Bronchial epithelial cell (primary cell): ENCODE data around the gene FHOD3. TPM values are rescaled to one million over a fixed set of nuclear protein-coding genes. Genes with fewer than 3 reads are reported as not detected.
A peak's percentile ranks its signal among the peaks of the same experiment; 100 is the strongest.

Source experiments
- DNase-seq: peaks from one replicate; pipeline ENCODE4 v3.0.0-alpha.2; 2010; ENCODE audit warnings: low read depth
- FAIRE-seq: peaks from 2 replicates; lab custom pipeline; 2011; peaks lifted over from hg19 to GRCh38; lab: Jason Lieb, UNC
- H3K27me3 ChIP-seq: 2 replicates; pipeline ENCODE4 v1.5.1; 2011; ENCODE audit warnings: low read length; ENCODE audit not compliant: control insufficient read depth, insufficient read depth
- H3K36me3 ChIP-seq: 2 replicates; pipeline ENCODE4 v1.5.1; 2011; ENCODE audit warnings: low read length; ENCODE audit not compliant: control insufficient read depth, insufficient read depth
- H3K4me3 ChIP-seq: 2 replicates; pipeline ENCODE4 v1.5.1; 2011; ENCODE audit warnings: mild to moderate bottlenecking, low read depth, low read length, control low read depth
- total RNA-seq: library from RNA; depleted of rRNA; stranded (reverse); fragments of >200 nt; gene quantifications from 2 replicates; pipeline ENCODE4 v1.2.1, GENCODE V29; 2014
- TF ChIP-seq, protein P1 (sequence below): IDR thresholded peaks from 2 replicates; pipeline ENCODE4 v1.5.1; 2011; ENCODE audit warnings: mild to moderate bottlenecking, moderate library complexity, low read length, control low read depth, inconsistent platforms; ENCODE audit not compliant: insufficient read depth, severe bottlenecking

The FHOD3 gene
- total RNA-seq: 8.8 and 15.8 TPM in 2 replicates

DNA sequence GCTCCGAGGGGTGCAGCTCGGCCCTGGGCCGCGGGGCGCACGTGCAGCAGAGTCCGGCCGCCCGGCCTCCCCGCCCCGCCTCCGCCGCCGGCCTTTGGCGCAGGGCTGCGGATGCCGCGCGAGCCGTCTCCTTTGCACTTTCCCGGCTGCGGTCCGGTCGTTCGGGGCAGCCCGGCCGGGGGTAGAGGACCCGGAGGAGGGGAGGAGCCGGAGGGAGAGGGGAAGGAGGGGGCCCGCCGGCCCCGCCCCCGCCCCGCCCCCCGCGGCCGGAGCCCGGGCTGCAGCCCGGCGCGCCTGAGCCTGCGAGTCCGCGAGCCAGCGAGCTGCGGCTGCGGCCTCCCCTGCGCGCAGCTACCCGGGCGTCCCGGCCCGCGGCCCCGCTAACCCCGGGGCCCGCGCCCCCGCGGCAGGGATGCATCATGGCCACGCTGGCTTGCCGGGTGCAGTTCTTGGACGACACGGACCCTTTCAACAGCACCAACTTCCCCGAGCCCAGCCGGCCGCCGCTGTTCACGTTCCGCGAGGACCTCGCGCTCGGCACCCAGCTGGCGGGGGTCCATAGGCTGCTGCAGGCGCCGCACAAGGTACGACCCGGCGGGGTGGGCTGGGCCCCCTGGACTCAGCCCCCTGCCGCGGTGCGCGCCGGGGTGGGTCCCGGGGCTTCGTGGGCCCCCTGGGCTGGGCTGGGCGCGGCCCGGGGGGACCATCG is at the start of gene FHOD3:
Gene FHOD3, plus strand, starts transcription at position 297 of the 709 bp plus-strand sequence. Its CDS starts 123 bp downstream, at position 420.
- no peak for DNase-seq
- TF ChIP-seq, protein P1, sequence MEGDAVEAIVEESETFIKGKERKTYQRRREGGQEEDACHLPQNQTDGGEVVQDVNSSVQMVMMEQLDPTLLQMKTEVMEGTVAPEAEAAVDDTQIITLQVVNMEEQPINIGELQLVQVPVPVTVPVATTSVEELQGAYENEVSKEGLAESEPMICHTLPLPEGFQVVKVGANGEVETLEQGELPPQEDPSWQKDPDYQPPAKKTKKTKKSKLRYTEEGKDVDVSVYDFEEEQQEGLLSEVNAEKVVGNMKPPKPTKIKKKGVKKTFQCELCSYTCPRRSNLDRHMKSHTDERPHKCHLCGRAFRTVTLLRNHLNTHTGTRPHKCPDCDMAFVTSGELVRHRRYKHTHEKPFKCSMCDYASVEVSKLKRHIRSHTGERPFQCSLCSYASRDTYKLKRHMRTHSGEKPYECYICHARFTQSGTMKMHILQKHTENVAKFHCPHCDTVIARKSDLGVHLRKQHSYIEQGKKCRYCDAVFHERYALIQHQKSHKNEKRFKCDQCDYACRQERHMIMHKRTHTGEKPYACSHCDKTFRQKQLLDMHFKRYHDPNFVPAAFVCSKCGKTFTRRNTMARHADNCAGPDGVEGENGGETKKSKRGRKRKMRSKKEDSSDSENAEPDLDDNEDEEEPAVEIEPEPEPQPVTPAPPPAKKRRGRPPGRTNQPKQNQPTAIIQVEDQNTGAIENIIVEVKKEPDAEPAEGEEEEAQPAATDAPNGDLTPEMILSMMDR: no peak

DNA sequence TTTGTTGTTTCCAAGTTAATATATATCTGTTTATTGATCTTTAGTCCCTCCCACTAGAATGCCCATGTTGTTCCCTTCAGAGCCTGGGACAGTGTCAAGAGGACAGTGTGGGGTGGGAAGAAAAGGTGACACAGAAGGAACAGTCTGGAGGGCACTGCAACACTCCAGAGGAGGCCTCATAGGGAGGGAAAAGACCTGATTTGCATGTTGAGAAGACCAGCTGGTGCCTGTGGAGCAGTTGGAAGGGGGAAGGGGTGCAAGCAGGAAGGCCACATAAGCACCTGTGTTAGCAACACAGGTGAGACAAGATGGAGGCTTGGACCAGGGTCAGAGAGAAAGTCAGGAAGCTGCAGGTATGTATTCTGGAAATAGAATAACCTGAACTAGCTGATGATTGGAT is 48.1 kb upstream of the FHOD3 start:
- TF ChIP-seq, protein P1: no peak
- H3K4me3 ChIP-seq: no peak overlapping the region
- no peak for DNase-seq
- peaks cover 8% of the 10 kb centered on the region for H3K36me3 ChIP-seq
- no peaks in the 10 kb centered on the region for H3K27me3 ChIP-seq
- no peak for FAIRE-seq

More for the DNA sequence above, at the start of gene FHOD3:
- no peak for FAIRE-seq
- H3K27me3 ChIP-seq: no peaks in the 10 kb centered on the region
- H3K36me3 ChIP-seq: no peaks in the 10 kb centered on the region
- peak within 1 kb of the TSS; percentile 69 for H3K4me3 ChIP-seq

DNA sequence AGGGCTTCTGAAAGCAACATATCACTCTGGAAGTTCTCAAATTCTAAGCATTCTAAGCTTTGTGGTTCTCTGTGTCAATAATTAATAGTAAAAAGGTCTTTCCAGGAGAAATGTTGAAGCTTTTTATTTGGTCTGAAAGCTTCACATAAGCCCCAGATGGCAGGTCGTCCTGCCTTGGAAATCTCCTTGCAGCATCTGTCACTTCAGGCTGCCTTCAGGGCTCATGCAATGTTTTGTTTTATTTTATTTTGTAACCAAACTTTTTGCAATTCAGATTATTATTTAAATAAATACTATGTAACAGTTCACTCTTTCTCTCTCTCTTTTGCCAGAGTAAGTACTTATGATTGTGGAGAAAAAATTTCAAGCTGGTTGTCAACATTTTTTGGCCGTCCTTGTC is 46.7 kb upstream of the FHOD3 start:
- DNase-seq: no peak
- no peak for FAIRE-seq
- Histone ChIP-seq H3K36me3 (peaks cover 8% of the 10 kb centered on the region), H3K4me3 (no peak overlapping the region), H3K27me3 (no peaks in the 10 kb centered on the region)
- TF ChIP-seq, protein P1: no peak

DNA sequence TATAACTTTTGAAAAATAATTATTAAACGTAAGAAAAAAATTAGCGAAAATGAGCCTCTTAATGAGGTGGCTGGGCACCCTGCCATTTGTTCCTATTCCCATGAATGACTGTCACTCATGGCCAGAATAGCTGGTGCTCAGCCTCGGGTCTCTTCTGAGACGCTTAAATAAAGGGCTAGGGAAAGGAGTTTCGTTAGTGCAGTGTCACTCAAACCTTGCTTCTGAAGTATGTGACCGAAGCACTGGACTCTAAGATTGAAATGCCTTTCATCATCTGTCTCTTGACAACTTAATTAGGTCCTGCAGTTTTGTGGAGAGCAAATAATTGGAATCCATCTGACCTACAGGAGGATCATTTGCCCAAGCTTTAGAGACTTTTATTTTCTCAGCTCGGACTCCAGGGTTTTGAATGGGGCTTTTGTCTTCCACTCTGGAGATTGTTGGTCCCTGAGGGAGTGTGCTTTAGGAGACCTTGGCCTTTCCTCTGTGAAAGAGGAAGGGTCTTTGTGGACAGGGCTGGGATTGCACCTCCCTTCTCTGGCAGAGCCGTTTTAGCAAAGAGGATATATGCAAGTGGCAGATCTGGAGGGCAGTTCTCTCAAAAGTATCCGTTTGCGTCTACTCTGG is 42.3 kb upstream of the FHOD3 start:
- H3K36me3 ChIP-seq: peaks cover 10% of the 10 kb centered on the region
- no peak for DNase-seq
- FAIRE-seq: no peak
- no peak overlapping the region for H3K4me3 ChIP-seq
- H3K27me3 ChIP-seq: no peaks in the 10 kb centered on the region
- TF ChIP-seq, protein P1: no peak

DNA sequence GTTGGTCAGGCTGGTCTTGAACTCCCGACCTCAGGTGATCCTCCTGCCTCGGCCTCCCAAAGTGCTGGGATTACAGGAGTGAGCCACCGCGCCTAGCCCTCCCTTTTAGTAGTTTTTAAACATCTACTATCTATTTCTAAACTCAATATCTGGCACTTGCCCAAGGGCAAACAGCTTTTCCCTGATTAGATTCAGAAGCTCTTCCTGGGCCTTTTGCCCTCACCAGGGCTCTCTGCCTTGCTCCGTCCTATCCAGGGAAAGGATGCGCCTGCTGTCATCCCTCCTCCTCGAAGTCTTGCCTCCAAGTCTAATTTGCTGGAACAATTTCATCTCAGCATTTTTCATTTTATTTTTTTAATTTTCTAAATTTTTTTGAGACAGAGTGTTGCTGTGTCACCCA is 41.4 kb upstream of the FHOD3 start:
- DNase-seq (no peak), FAIRE-seq (no peak)
- Histone ChIP-seq H3K36me3 (peaks cover 10% of the 10 kb centered on the region), H3K27me3 (no peaks in the 10 kb centered on the region), H3K4me3 (no peak overlapping the region)
- TF ChIP-seq, protein P1: no peak
